ENCODE results near the gene EPS15. TPM values are rescaled to one million over a fixed set of nuclear protein-coding genes. Genes with fewer than 3 reads are reported as not detected.
"Not testable (repeated sequence)": the region's sequence is repeated elsewhere in the genome, so short reads cannot be mapped to it uniquely, and the experiment has no call there.

The EPS15 gene
- total RNA-seq = 10 to 100 TPM; 54.2 to 65.4 TPM

DNA sequence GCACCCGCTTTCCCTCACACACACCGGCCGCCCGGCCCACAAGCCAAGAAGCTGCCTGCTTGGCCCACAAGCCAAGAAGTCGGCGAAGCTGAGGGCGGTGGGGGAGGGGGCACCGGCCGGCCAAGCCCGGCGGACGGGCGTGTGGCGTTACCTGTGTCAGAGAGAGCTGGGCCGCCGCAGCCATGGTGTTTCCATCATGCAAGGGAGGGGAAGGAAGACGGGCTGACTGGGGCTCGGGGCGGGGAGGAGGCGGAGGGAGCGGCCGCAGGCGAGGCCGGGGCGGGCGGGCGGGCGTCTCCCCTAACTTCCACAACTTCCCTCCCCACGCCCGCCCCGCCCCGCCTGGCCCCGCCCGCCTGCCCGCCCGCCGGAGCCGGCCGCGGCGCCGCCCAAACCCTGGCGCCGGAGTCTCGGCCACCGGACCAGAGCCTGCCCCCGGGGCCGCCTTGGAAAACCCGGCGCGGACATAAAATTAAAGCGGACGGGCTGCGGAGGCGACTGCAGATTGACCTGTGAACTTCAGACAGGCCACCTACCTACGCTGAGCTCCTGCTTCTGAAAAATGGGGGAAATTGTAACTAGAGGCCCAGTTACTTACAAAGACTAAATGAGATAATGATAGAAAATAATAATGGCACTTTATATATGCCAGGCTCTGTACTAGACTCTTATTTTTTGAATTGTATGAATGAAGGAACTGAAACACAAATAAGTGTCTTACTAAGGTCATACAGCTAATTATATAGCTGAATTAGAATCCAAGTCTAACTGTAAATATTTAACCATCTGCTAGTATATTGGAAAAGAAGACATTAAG lies at the start of gene EPS15:
TSS of gene EPS15 (minus strand) at position 219 of the 817 bp plus-strand sequence. CDS start at position 184, 35 bp downstream.
- Mint-ChIP-seq H3K9me3 (no peaks in the 10 kb centered on the region), H3K27me3 (no peaks in the 10 kb centered on the region), H3K4me1 (peaks cover 36% of the 10 kb centered on the region), H3K27ac (peak within 1 kb of the TSS; percentile 94), H3K4me3 (peak within 1 kb of the TSS; percentile 96), H3K36me3 (ENCODE audit: low read depth) (peaks cover 15% of the 10 kb centered on the region)
- ATAC-seq (replicated peaks) = peak; percentile 79

DNA sequence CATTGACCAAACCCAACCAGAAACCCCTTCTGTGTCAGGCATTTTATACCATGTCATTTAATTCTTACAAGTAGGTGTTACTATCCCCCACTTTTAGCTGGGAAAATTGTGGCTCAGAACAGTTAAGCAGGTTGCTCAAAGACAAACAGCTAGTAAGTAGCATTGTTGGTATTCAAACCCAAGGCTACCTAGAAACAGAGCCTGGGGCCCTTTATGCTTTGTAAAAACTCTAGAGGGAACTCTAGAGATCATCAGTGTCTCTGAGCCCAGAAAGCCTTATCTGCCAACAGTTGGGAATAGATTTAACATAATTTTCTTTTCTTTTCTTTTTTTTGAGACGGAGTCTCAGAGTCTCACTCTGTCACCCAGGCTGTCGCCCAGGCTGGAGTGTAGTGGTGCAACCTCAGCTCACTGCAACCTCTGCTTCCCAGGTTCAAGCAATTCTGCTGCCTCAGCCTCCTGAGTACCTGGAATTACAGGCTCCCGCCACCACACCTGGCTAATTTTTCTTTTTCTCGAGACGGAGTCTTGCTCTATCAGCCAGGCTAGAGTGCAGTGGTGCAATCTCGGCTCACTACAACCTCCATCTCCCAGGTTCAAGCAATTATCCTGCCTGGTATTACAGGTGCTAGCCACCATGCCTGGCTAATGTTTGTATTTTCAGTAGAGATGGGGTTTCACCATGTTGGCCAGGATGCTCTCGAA lies 49.3 kb upstream of the EPS15 start:
- ATAC-seq (replicated peaks) = no peak
- H3K27ac Mint-ChIP-seq = peak overlapping the region; percentile 86
- no peaks in the 10 kb centered on the region for H3K9me3 Mint-ChIP-seq
- no peaks in the 10 kb centered on the region for H3K27me3 Mint-ChIP-seq
- H3K36me3 Mint-ChIP-seq (ENCODE audit: low read depth) = no peaks in the 10 kb centered on the region
- H3K4me3 Mint-ChIP-seq = peak overlapping the region; percentile 68
- H3K4me1 Mint-ChIP-seq = peaks cover 26% of the 10 kb centered on the region

DNA sequence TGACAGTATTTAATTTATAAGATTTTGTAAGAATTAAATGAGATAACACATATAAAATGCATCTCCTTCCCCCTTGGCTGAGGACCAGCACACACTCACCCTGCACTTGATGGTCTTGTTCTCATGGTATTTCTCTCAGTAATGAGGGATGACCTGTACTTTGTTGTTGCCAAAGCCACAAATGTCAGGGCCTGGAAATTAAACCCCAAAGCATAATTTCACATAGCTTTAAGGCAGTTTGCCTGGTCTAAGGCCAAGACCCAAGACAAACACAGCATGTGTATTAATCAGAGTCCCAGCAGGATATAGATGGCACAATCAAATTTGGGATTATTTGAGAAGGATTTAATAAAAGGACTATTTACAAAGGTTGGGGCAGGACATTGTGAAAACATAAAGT lies 48.6 kb upstream of the EPS15 start:
- Mint-ChIP-seq H3K4me3 (no peak overlapping the region), H3K36me3 (ENCODE audit: low read depth) (no peaks in the 10 kb centered on the region), H3K27me3 (no peaks in the 10 kb centered on the region), H3K27ac (no peak overlapping the region), H3K9me3 (no peaks in the 10 kb centered on the region), H3K4me1 (peaks cover 26% of the 10 kb centered on the region)
- ATAC-seq (replicated peaks) = no peak

DNA sequence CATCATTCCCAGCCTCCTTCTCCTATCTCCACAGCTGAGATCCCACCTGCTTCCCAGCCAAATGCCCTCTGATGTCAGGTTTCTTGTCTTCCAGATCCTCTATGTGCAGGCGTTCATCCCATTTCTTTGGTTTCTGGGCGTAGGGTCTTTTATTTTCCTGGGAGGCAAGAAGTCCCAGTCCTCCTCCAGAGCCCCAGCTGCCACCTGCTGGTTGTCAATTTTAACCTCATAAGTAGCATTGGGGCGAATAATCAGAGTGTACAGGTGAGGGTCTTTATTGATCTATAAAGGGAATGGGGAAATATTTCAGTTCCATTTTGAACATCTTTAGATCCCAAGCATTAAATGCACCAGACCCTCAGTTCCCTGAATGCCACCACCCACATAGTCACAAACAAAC lies 47.2 kb upstream of the EPS15 start:
- peaks cover 26% of the 10 kb centered on the region for H3K4me1 Mint-ChIP-seq

DNA sequence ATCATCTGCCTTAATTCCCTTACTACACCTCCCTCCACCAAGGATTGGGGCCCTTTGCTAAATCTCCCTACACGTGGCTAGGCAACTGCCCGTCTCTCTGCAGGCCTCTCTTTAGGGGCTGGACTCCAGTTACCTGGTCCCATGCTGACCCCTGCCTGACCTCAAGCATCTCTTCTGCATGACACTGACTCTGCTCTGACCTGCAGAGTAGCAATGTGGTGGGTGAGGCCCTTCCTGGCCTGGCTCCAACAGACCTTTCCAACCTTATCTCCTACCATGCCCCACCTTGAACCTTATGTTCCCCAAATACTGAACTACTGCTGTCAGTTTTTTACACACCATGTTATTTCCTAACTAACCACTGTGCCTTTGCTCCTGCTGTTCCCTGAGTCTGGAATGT lies 45.9 kb upstream of the EPS15 start:
- Mint-ChIP-seq H3K9me3 (no peaks in the 10 kb centered on the region), H3K4me3 (no peak overlapping the region), H3K4me1 (peaks cover 15% of the 10 kb centered on the region), H3K27me3 (no peaks in the 10 kb centered on the region), H3K27ac (no peak overlapping the region), H3K36me3 (ENCODE audit: low read depth) (no peaks in the 10 kb centered on the region)
- no peak for ATAC-seq (replicated peaks)

More for the DNA sequence above, 47.2 kb upstream of the EPS15 start:
- H3K9me3 Mint-ChIP-seq = no peaks in the 10 kb centered on the region
- H3K4me3 Mint-ChIP-seq = no peak overlapping the region
- ATAC-seq (replicated peaks) = no peak
- H3K36me3 Mint-ChIP-seq (ENCODE audit: low read depth) = no peaks in the 10 kb centered on the region
- H3K27me3 Mint-ChIP-seq = no peaks in the 10 kb centered on the region
- no peak overlapping the region for H3K27ac Mint-ChIP-seq

DNA sequence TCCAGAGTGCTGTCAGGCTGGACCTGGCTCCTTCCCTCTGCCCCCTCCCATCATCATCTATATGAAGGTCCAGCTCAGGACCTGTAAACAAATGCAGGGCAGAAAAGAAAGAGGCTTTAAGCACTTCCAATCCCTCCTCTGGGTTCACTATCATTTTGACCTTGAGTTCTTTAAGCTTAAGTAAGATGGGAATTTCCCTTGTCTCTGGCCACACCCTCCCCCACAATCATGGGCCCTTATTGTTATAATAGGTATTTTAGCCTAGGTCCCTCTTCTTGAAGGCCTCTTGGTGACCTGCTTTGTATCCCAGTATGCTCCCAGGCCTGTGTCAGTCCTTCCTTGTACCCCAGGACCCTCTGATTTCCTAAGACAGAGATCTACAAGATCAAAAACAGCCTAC lies 45.1 kb upstream of the EPS15 start:
- Mint-ChIP-seq H3K27me3 (no peaks in the 10 kb centered on the region), H3K36me3 (ENCODE audit: low read depth) (no peaks in the 10 kb centered on the region), H3K27ac (no peak overlapping the region)

DNA sequence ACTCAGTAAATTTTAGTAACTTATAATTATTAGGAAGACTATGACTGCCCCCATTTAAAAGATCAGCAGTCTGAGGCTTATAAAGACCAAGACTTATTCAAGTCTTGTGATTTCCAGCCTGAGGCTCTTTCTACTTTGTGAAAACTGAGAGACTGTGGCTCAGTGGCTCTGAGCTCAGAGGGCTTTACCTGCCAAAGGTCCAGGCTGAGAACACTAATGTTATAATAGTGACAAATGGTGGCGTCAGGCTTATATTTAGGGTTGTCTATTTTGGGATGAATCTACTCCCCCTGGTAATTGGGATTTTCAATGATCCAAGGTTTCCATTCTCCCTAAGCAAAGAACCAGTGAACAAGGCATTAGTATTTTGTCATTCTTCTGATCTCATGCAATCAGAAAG lies 42.6 kb upstream of the EPS15 start:
- Mint-ChIP-seq H3K9me3 (no peaks in the 10 kb centered on the region), H3K27me3 (peaks cover 9% of the 10 kb centered on the region), H3K36me3 (ENCODE audit: low read depth) (no peaks in the 10 kb centered on the region), H3K4me3 (no peak overlapping the region), H3K4me1 (peaks cover 14% of the 10 kb centered on the region), H3K27ac (no peak overlapping the region)
- ATAC-seq (replicated peaks) = no peak

More for the DNA sequence above, 45.1 kb upstream of the EPS15 start:
- Mint-ChIP-seq H3K4me3 (no peak overlapping the region), H3K4me1 (peaks cover 6% of the 10 kb centered on the region), H3K9me3 (no peaks in the 10 kb centered on the region)
- peak; percentile 71 for ATAC-seq (replicated peaks)

DNA sequence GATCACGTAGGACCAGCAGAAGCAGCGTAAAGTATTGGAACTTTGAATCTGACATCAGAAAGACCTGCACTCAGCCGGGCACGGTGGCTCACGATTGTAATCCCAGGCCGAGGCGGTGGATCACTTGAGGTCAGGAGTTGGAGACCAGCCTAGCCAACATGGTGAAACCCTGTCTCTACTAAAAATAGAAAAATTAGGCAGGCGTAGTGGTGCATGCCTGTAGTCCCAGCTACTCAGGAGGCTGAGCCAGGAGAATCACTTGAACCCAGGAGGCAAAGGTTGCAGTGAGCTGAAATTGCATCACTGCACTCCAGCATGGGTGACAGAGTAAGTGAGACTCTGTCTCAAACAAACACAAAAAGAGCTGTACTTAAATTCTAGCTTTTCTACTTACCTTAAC lies 41.8 kb upstream of the EPS15 start:
- not testable (repeated sequence) for H3K9me3 Mint-ChIP-seq; H3K27ac Mint-ChIP-seq; H3K36me3 Mint-ChIP-seq (ENCODE audit: low read depth); H3K27me3 Mint-ChIP-seq; ATAC-seq (replicated peaks); H3K4me3 Mint-ChIP-seq
- H3K4me1 Mint-ChIP-seq = peaks cover 14% of the 10 kb centered on the region

DNA sequence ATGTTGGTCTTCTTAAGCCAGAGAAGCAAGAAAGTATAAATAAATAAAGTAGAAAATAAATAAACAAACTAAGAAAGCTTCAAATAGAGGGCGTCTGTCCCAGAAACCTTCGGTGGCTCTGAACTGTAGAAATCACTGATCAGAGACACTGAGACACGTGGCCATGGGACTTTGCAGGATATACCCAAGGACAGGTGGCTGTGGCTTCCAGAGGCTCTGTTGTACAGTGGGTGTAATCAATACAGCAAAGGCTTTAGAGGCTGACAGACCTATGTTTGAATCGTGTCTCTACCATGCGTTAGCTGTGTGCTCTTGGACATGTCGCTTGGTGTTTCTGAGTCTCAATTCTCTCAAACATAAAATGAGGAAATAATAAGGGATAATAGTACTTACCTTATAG lies 41.0 kb upstream of the EPS15 start:
- no peak overlapping the region for H3K4me3 Mint-ChIP-seq
- no peaks in the 10 kb centered on the region for H3K9me3 Mint-ChIP-seq
- peaks cover 14% of the 10 kb centered on the region for H3K4me1 Mint-ChIP-seq
- H3K27ac Mint-ChIP-seq = no peak overlapping the region
- ATAC-seq (replicated peaks) = no peak
- H3K36me3 Mint-ChIP-seq (ENCODE audit: low read depth) = no peaks in the 10 kb centered on the region
- peaks cover 9% of the 10 kb centered on the region for H3K27me3 Mint-ChIP-seq

DNA sequence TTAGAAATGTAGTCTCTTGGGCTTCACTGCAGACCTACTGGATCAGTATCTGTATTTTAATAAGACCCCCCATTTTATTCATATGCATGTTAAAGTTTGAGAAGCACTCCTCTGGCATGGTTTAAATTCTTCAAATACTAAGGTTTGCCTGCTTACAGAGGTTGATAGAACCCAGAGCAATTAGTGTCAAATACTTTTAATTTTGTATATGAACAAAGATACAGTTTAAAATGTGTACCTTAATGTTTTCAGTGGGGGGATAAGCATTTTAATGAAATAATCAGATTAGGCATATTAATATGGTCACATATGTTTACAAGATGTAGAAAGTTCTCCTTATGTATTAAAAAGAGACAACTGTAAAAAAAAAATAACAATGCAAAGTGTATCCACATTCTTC lies 40.4 kb upstream of the EPS15 start:
- H3K36me3 Mint-ChIP-seq (ENCODE audit: low read depth) = no peaks in the 10 kb centered on the region
- peaks cover 14% of the 10 kb centered on the region for H3K4me1 Mint-ChIP-seq
- H3K9me3 Mint-ChIP-seq = no peaks in the 10 kb centered on the region
- H3K27ac Mint-ChIP-seq = peak overlapping the region; percentile 90
- no peak for ATAC-seq (replicated peaks)
- H3K27me3 Mint-ChIP-seq = peaks cover 9% of the 10 kb centered on the region
- H3K4me3 Mint-ChIP-seq = no peak overlapping the region

DNA sequence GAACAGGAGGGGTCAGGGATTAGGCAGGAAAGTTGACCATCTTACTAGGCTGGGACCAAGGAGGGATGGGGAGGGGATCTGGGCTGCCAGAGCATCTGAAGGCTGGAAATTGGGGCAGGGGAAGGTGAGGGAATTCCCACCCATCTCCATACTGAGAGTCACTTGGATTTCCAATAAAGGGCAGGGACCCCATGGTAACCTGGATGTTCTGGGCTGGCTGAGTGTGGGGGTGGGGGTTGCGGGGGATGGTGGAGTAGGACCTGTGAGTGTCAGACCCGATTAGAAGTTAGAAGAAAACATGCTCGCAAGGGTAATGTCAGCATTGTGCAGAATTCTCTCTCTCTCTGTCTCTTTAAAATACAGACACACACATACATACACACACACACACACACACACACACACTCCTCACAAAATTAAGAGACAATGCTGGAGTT lies 40.0 kb upstream of the EPS15 start:
- Mint-ChIP-seq H3K36me3 (ENCODE audit: low read depth) (no peaks in the 10 kb centered on the region), H3K27me3 (peaks cover 9% of the 10 kb centered on the region), H3K9me3 (no peaks in the 10 kb centered on the region), H3K4me3 (peak overlapping the region; percentile 37), H3K27ac (peak overlapping the region; percentile 90), H3K4me1 (peaks cover 11% of the 10 kb centered on the region)
- ATAC-seq (replicated peaks) = no peak

DNA sequence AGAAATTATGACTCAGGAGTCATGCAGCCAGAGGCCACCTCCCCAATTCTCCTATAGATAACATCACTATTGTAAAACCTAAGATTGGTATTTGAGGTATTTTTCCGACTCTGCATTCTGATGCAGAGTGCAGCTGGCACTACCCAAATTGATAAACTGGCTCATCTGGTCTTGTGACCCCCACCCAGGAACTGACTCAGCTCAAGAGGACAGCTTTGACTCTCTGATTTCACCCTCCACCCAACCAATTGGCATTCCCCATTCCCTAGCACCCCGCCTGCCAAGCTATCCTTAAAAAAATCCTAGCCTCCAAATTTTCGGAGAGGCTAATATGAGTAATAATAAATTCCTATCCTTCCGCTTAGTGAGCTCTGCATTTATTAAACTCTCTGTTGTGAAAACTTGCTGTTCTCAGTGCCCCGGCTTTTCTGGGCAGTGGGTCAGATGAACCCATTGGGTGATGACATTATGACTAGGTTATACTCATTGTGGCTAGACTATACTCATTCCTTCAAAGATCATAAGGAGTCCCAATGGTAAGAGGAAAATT lies 39.4 kb upstream of the EPS15 start:
- no peaks in the 10 kb centered on the region for H3K36me3 Mint-ChIP-seq (ENCODE audit: low read depth)
- peaks cover 10% of the 10 kb centered on the region for H3K4me1 Mint-ChIP-seq
- peak overlapping the region; percentile 90 for H3K27ac Mint-ChIP-seq
- peak overlapping the region; percentile 37 for H3K4me3 Mint-ChIP-seq
- peaks cover 9% of the 10 kb centered on the region for H3K27me3 Mint-ChIP-seq
- H3K9me3 Mint-ChIP-seq = no peaks in the 10 kb centered on the region
- peak; percentile 91 for ATAC-seq (replicated peaks)

DNA sequence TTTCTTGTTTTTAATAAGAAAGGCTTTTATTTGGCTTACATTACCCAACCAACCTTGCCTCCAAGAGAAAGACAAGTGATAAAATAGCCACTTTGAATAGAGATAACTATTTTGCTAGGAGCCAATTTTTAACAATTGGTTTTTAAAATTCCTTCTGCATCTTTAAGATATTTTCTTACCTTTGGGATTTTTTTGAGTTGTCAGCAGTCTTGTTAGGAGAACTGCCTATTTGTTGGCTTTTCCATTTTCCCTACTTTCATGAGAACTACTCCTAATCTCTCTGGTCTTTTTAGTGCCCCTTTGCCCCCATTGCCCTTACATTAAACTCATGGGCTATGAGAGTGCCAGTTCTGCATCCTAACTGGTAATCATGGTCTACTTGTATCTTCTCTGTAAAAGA lies 38.1 kb upstream of the EPS15 start:
- Mint-ChIP-seq H3K9me3 (no peaks in the 10 kb centered on the region), H3K27me3 (peaks cover 9% of the 10 kb centered on the region), H3K4me1 (peaks cover 12% of the 10 kb centered on the region), H3K36me3 (ENCODE audit: low read depth) (no peaks in the 10 kb centered on the region), H3K4me3 (no peak overlapping the region), H3K27ac (no peak overlapping the region)
- ATAC-seq (replicated peaks) = no peak

DNA sequence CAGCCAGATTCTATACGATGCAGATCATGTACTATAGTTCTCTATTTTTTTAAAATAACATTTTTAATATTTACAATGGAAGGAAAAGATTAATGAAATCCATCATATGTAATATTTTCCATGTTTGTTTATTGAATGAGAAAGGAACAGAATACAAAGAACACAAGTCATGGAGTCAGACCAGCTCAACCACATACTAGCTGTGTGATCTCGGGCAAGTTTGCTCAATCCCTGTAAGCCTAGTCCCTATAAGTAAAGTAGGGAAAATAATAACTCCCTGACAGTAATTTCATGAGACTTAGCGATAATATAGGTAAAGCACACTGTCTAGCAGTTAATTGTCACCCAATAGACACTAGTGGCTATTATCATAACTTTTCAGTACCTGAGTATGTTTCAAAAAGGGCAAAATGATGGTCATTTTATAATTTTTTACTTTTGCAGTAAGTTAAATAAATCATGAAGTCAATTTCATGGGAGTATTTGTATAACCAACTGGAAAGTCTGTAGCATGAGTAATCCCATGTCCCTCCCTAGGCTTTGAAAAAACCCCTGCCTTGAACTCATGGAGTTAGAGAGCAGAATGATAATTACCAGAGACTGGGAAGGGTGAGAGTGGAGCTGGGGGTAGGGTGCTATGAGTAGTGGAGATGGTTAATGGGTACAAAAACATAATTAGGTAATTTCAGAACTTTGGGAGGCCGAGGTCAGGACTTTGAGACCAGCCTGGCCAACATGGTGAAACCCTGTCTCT lies 37.0 kb upstream of the EPS15 start:
- peaks cover 9% of the 10 kb centered on the region for H3K27me3 Mint-ChIP-seq
- H3K9me3 Mint-ChIP-seq = no peaks in the 10 kb centered on the region
- H3K36me3 Mint-ChIP-seq (ENCODE audit: low read depth) = no peaks in the 10 kb centered on the region
- H3K27ac Mint-ChIP-seq = no peak overlapping the region
- H3K4me1 Mint-ChIP-seq = peaks cover 17% of the 10 kb centered on the region
- no peak for ATAC-seq (replicated peaks)
- no peak overlapping the region for H3K4me3 Mint-ChIP-seq

Data from activated T-helper 17 cell treated with anti-CD3 and anti-CD28 coated beads, Interleukin-2, amount 50 U/mL, for 72 hours (primary cell).